K562 (cell line): ENCODE results near the gene ST6GAL1. TPM values are rescaled to one million over a fixed set of nuclear protein-coding genes. Genes with fewer than 3 reads are reported as not detected.
A peak's percentile ranks its signal among the peaks of the same experiment; 100 is the strongest.

Experiments
- L3MBTL2 ChIP-seq: fragments of 450-650 bp; IDR thresholded peaks from 2 replicates; pipeline ENCODE4 v1.6.1; 2016; ENCODE audit warnings: mild to moderate bottlenecking, moderate library complexity
- SAP30 ChIP-seq: fragments of 200-600 bp; sonication (generic); IDR thresholded peaks from 2 replicates; pipeline ENCODE4 v1.6.1; 2012; ENCODE audit warnings: borderline replicate concordance, low read depth, mild to moderate bottlenecking, moderate library complexity, low read length, control low read depth, inconsistent platforms; ENCODE audit not compliant: insufficient read depth, poor library complexity, severe bottlenecking
- SMARCA4 ChIP-seq: fragments of 450-650 bp; IDR thresholded peaks from 2 replicates; pipeline ENCODE4 v1.6.1; 2016
- ZNF197 ChIP-seq: fragments of 200-800 bp; sonication (Bioruptor generic); IDR thresholded peaks from 2 replicates; pipeline ENCODE4 v1.6.1; 2016; ENCODE audit warnings: low read depth, missing genetic modification characterization, missing compliant biosample characterization
- polyA plus RNA-seq, 8 experiments: library from polyadenylated mRNA; depleted of rRNA in 4 of 8; stranded (reverse) in 5 of 8; unstranded in 3 of 8; fragments of >200 nt; fragmentation: Nextera tagmentation in 2 of 8; fragmentation: Illumina TruSeq in 1 of 8; extraction: Ambion mirVana in 2 of 8; extraction: Trizol in 1 of 8; gene quantifications; 2 replicates each; pipeline versions ENCODE4 v1.2.1 to v1.2.3, GENCODE V29; 2011 to 2014; ENCODE audit warnings: inconsistent platforms in 1 of 8, missing spikeins in 1 of 8
- total RNA-seq, 7 experiments: library from RNA; depleted of rRNA in 6 of 7; stranded (reverse); fragments of >200 nt in 6 of 7; fragmentation: Illumina TruSeq in 2 of 7; extraction: Trizol in 2 of 7; gene quantifications; 2 replicates each; pipeline versions ENCODE4 v1.2.1 to v1.2.3, GENCODE V29; 2011 to 2021; ENCODE audit warnings: low replicate concordance in 1 of 7
- TF ChIP-seq, protein P1 (sequence below): sonication (generic); formaldehyde crosslinking; IDR thresholded peaks from 2 replicates; pipeline ENCODE4 v1.8.0; 2022; ENCODE audit warnings: missing genetic modification reagents, mild to moderate bottlenecking, moderate library complexity, borderline replicate concordance
- TF ChIP-seq, protein P2 (sequence below), 2 experiments: fragments of 450-650 bp; conservative IDR thresholded peaks; 2 replicates each; pipeline ENCODE4 v1.6.1; 2017; ENCODE audit warnings: mild to moderate bottlenecking in 2 of 2, moderate library complexity in 2 of 2

ST6GAL1 gene
- total and polyA plus RNA-seq, 9 of the 15 experiments (the other 6 are each of a cell fraction or from before 2014, with no cell fraction given), result 31.9 to 145 (median 71.0) TPM

DNA sequence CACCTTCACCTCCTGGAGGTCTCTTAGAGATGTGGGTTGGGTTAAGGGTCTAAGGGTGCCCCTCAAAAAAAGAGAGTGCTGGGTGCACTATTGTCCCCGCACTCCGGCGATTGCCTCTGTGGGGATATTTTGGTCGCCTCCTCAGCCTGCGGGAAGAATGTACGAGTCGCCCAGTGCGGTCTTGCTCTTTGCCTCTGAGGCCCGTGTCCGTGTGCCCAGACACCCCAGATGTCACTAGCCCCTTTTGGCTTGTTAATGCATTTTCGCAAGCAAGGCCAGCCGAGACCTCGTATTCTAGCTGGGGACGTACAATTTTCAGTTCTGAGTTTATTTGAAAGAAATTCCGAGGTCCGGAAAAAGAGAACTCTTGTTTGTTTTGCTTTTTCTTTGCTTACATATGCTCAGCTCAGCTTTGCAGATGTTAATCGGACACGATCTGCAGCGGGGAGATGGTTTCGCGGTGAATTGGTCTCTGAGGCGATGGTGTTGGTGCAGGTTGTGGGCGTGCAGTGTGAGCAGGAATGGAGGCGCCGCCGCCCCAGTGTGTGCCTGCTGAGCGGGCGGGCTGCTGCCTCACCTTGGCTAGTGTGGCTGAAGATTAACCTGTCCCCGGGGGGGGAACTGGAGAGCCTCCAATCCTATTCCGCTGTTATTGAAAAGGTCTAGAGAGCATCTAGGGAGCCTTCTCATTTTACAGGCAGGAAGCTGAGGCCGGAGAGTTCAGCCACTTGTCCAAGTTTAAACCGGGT lies 1.4 kb downstream of the ST6GAL1 start (continued):
- TF ChIP-seq L3MBTL2, result peak; percentile 16
- TF ChIP-seq SMARCA4, result 0 out of 2 replicates have a peak, but pooled peaks have one; percentile 10
- no peak for TF ChIP-seq SAP30
- TF ChIP-seq, protein P1, sequence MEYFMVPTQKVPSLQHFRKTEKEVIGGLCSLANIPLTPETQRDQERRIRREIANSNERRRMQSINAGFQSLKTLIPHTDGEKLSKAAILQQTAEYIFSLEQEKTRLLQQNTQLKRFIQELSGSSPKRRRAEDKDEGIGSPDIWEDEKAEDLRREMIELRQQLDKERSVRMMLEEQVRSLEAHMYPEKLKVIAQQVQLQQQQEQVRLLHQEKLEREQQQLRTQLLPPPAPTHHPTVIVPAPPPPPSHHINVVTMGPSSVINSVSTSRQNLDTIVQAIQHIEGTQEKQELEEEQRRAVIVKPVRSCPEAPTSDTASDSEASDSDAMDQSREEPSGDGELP (CRISPR knock-in tag), result peak; percentile 44; the same call in 1 of the 2 replicates
- 0 out of 2 replicates have a peak, but pooled peaks have one; percentile 19 for TF ChIP-seq ZNF197 (CRISPR knock-in tag)
- TF ChIP-seq, protein P2, sequence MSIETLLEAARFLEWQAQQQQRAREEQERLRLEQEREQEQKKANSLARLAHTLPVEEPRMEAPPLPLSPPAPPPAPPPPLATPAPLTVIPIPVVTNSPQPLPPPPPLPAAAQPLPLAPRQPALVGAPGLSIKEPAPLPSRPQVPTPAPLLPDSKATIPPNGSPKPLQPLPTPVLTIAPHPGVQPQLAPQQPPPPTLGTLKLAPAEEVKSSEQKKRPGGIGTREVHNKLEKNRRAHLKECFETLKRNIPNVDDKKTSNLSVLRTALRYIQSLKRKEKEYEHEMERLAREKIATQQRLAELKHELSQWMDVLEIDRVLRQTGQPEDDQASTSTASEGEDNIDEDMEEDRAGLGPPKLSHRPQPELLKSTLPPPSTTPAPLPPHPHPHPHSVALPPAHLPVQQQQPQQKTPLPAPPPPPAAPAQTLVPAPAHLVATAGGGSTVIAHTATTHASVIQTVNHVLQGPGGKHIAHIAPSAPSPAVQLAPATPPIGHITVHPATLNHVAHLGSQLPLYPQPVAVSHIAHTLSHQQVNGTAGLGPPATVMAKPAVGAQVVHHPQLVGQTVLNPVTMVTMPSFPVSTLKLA (conservative IDR thresholded peaks at IDR 0.05), result no peak
